Sigmoid colon (tissue), 7 donors: ENCODE measurements around the gene MBD3L4. TPM values are rescaled to one million over a fixed set of nuclear protein-coding genes. Genes with fewer than 3 reads are reported as not detected.
"Not testable (repeated sequence)": the region's sequence is repeated elsewhere in the genome, so short reads cannot be mapped to it uniquely, and the experiment has no call there.

Experiments
- DNase-seq: peaks from one replicate; pipeline ENCODE4 v3.0.0-alpha.2; 2019
- H3K27ac ChIP-seq, 4 donors: fragments of 200-600 bp; sonication (generic); one replicate each; pipeline ENCODE4 v1.5.1; 2016 to 2019; ENCODE audit warnings: mild to moderate bottlenecking in 1 of 4
- H3K27me3 ChIP-seq, 3 donors: fragments of 200-600 bp; sonication (generic); one replicate each; pipeline ENCODE4 v1.5.1; 2019; ENCODE audit warnings: mild to moderate bottlenecking in 1 of 3
- H3K36me3 ChIP-seq, 4 donors: fragments of 200-600 bp; sonication (generic); one replicate each; pipeline ENCODE4 v1.5.1; 2016 to 2019
- H3K4me1 ChIP-seq, 4 donors: fragments of 200-600 bp; sonication (generic); one replicate each; pipeline ENCODE4 v1.5.1; 2017 to 2019
- H3K4me3 ChIP-seq, 4 donors: fragments of 200-600 bp; sonication (generic); one replicate each; pipeline ENCODE4 v1.5.1; 2017 to 2019; ENCODE audit warnings: mild to moderate bottlenecking in 2 of 4, moderate library complexity in 1 of 4
- H3K9me3 ChIP-seq, 4 donors: fragments of 200-600 bp in 3 of 4; sonication (generic) in 3 of 4; one replicate each; pipeline versions ENCODE4 v1.5.1 to v1.6.1; 2013 to 2019
- EP300 ChIP-seq, 4 donors: sonication (generic); formaldehyde crosslinking; IDR thresholded peaks; one replicate each; pipeline ENCODE4 v1.6.1; 2017; ENCODE audit warnings: antibody characterized with exemption in 4 of 4
- POLR2A ChIP-seq, 2 donors: fragments of 450-650 bp; IDR thresholded peaks; one replicate each; pipeline ENCODE4 v1.6.1; 2016; ENCODE audit warnings: antibody characterized with exemption in 2 of 2, mild to moderate bottlenecking in 2 of 2, moderate library complexity in 2 of 2
- POLR2AphosphoS5 ChIP-seq, 4 donors: sonication (generic); formaldehyde crosslinking; IDR thresholded peaks; one replicate each; pipeline ENCODE4 v1.6.1; 2017; ENCODE audit warnings: antibody characterized with exemption in 4 of 4
- WGBS, 2 donors: extraction: QIAGEN DNeasy Blood & Tissue Kit; methylation state at CpG; one replicate each; pipeline ENCODE4 v1.1.7; 2013; 5-methylcytosine and 5-hydroxymethylcytosine counted together
- intact Hi-C: fragments of 100-400 bp; cut with DNase I; formaldehyde crosslinking; loops from one replicate; pipeline ENCODE4 v1.15.1; 2023
- polyA plus RNA-seq, 3 donors: library from polyadenylated mRNA; stranded (reverse); fragments of 200-250 nt; gene quantifications; one replicate each; pipeline ENCODE4 v1.2.3, GENCODE V29; 2013
- total RNA-seq, 4 donors: library from RNA; depleted of rRNA; stranded (reverse); fragments of >200 nt; gene quantifications; one replicate each; pipeline ENCODE4 v1.1.0, GENCODE V29; 2016
- TF ChIP-seq, protein P1 (sequence below), 4 experiments: fragments of 450-650 bp in 3 of 4; fragments of 200-600 bp in 1 of 4; IDR thresholded peaks; one replicate each; pipeline ENCODE4 v1.5.1; 2016 to 2019; ENCODE audit warnings: antibody characterized with exemption in 4 of 4, mild to moderate bottlenecking in 3 of 4, moderate library complexity in 2 of 4
- donor health status: healthy with polysubstance abuse.
- donor health status: Bipolar disorder and iron deficiency.
- donor health status: healthy.

The MBD3L4 gene
- total RNA-seq: not detected
- not detected for polyA plus RNA-seq

DNA sequence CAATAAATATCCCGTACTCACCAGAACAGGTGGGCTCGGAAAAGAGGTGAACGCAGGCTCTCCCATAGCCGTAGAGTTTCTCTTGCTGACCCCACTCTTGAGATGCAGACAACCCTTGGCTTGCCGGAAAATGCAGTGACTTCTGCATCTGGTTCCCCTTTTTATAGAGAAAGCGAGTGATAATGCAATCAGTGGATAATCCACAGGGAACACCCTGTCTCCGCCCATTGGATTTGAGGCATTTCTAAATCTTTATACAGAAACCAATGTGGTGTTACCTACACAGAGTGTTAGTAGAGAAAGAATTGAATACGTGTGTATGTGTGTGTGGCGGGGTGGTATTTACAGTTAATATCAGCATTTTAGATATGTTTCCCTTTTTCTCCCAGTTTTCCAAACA lies at the start of gene MBD3L4:
MBD3L4 (minus strand) TSS at position 101 of the 400 bp plus-strand sequence; CDS start at position 66, 35 bp downstream.
- intact Hi-C loops: not testable (repeated sequence)

DNA sequence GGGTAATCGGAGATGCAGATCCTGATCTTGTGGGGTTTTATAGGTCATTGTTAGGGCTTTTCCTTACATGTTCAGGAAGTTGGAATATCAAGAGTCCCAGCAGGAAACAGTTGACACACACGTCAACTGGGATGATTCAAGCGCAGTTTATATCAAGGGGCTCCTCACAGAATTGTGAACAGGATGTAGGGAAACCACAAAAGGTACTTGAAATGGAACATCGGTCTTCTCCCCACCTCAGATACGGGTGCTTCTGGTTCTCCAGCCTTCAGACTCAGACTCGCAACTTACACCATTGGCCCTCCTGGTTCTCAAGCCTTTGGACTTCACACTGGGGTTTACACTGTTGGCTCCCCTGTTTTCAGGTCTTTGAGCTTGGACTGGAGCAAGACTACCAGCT lies 49.0 kb upstream of the MBD3L4 start:
- WGBS, 2 donors: 83 to 92% methylated on average over 6 of the region's 6 CpGs
- no peak for TF ChIP-seq POLR2AphosphoS5 (IDR thresholded peaks at IDR 0.05)
- TF ChIP-seq EP300 (IDR thresholded peaks at IDR 0.05): no peak
- TF ChIP-seq, protein P1, sequence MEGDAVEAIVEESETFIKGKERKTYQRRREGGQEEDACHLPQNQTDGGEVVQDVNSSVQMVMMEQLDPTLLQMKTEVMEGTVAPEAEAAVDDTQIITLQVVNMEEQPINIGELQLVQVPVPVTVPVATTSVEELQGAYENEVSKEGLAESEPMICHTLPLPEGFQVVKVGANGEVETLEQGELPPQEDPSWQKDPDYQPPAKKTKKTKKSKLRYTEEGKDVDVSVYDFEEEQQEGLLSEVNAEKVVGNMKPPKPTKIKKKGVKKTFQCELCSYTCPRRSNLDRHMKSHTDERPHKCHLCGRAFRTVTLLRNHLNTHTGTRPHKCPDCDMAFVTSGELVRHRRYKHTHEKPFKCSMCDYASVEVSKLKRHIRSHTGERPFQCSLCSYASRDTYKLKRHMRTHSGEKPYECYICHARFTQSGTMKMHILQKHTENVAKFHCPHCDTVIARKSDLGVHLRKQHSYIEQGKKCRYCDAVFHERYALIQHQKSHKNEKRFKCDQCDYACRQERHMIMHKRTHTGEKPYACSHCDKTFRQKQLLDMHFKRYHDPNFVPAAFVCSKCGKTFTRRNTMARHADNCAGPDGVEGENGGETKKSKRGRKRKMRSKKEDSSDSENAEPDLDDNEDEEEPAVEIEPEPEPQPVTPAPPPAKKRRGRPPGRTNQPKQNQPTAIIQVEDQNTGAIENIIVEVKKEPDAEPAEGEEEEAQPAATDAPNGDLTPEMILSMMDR (IDR thresholded peaks at IDR 0.05): no peak
- no peak for TF ChIP-seq POLR2A (IDR thresholded peaks at IDR 0.05)
- peaks cover 4 to 33% (median 7%) of the 10 kb centered on the region in 4 donors for H3K36me3 ChIP-seq
- peaks cover 23 to 58% (median 36%) of the 10 kb centered on the region in 4 donors for H3K9me3 ChIP-seq
- no peak overlapping the region for H3K4me3 ChIP-seq
- no peak overlapping the region for H3K27ac ChIP-seq
- no peaks in the 10 kb centered on the region for H3K27me3 ChIP-seq
- intact Hi-C loops: no loop called here
- H3K4me1 ChIP-seq: no peaks in the 10 kb centered on the region
- DNase-seq: no peak

More for the DNA sequence above, at the start of gene MBD3L4:
- not testable (repeated sequence) for H3K27ac ChIP-seq, H3K4me1 ChIP-seq, H3K27me3 ChIP-seq, H3K36me3 ChIP-seq, H3K9me3 ChIP-seq, DNase-seq, H3K4me3 ChIP-seq
- WGBS, 2 donors: no CpG with 5 or more reads among the region's 9 CpGs

DNA sequence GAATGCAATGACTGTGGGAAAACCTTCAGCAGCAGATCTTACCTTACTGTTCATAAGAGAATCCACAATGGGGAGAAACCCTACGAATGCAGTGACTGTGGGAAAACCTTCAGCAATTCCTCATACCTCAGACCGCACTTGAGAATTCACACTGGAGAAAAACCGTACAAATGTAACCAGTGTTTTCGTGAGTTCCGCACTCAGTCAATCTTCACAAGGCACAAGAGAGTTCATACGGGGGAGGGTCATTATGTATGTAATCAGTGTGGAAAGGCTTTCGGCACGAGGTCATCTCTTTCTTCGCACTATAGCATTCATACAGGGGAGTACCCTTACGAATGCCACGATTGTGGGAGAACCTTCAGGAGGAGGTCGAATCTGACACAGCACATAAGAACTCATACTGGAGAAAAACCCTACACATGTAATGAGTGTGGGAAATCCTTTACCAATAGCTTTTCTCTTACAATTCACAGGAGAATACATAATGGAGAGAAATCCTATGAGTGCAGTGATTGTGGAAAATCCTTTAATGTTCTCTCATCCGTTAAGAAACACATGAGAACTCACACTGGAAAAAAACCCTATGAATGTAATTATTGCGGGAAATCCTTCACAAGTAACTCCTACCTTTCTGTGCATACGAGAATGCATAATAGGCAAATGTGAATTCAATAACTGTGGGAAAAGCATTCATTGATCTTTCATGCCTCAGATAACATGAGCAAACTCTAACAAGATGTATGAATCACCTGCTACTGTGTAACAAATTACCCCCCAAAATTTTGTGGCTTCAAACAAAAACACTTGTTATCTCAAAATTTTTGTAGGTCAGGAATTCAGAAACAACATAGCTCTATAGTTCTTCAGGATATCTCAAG lies 43.3 kb upstream of the MBD3L4 start:
- peaks cover 57 to 83% (median 78%) of the 10 kb centered on the region in 4 donors for H3K9me3 ChIP-seq
- 99% methylated on average over 15 of the region's 15 CpGs for WGBS, 2 donors
- H3K36me3 ChIP-seq: peaks cover 57 to 72% (median 63%) of the 10 kb centered on the region in 4 donors

DNA sequence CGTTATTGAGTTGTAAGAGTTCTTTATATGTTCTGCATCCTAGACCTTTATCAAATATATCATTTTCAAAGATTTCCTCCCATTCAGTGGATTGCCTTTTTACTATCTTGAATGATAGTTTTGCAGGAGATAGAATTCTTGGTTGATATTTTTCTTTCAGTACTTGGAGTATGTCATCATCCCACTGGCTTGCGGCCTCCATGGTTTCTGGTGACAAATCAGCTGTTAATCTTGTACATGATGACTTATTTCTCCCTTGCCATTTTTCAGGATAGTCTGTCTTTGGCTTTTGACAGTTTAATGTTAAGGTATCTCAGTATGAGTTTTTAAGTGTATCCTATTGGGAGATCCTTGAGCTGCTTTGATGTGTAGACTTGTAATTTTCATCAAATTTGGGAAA lies 38.0 kb upstream of the MBD3L4 start:
- no peak for DNase-seq
- TF ChIP-seq POLR2A (IDR thresholded peaks at IDR 0.05): no peak
- no peak for TF ChIP-seq EP300 (IDR thresholded peaks at IDR 0.05)
- TF ChIP-seq POLR2AphosphoS5 (IDR thresholded peaks at IDR 0.05): no peak
- TF ChIP-seq, protein P1 (IDR thresholded peaks at IDR 0.05): no peak
- Histone ChIP-seq H3K27ac (no peak overlapping the region), H3K9me3 (peaks cover 44 to 63% (median 56%) of the 10 kb centered on the region in 4 donors), H3K4me1 (no peaks in the 10 kb centered on the region), H3K36me3 (peaks cover 83 to 100% (median 93%) of the 10 kb centered on the region in 4 donors), H3K27me3 (no peaks in the 10 kb centered on the region), H3K4me3 (no peak overlapping the region)
- intact Hi-C loops: no loop called here
- 96 to 97% methylated on average over 2 of the region's 2 CpGs for WGBS, 2 donors

More for the DNA sequence above, 43.3 kb upstream of the MBD3L4 start:
- H3K27ac ChIP-seq: no peak overlapping the region
- no peak overlapping the region for H3K4me3 ChIP-seq
- H3K27me3 ChIP-seq: no peaks in the 10 kb centered on the region
- H3K4me1 ChIP-seq: no peaks in the 10 kb centered on the region
- DNase-seq: no peak
- intact Hi-C loops: no loop called here
- TF ChIP-seq POLR2AphosphoS5 (IDR thresholded peaks at IDR 0.05): no peak
- no peak for TF ChIP-seq POLR2A (IDR thresholded peaks at IDR 0.05)
- TF ChIP-seq, protein P1 (IDR thresholded peaks at IDR 0.05): no peak
- no peak for TF ChIP-seq EP300 (IDR thresholded peaks at IDR 0.05)

DNA sequence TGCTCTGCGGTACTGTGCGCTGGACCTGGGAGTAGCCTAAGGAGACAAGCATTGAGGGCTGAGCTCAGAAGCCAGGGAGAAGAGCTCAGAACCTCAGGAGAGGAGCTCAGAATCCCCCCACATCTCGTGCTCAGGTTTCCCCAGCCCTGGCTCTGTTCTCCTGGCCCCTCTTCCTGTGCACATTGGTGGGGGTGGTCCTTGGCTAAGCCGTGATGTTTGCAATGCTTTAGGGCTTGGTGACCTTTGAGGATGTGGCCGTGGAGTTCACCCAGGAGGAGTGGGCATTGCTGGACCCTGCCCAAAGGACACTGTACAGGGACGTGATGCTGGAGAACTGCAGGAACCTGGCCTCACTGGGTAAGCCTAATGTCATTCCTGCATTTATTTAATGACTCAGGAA lies 36.2 kb upstream of the MBD3L4 start:
- H3K4me3 ChIP-seq: no peak overlapping the region
- peaks cover 29 to 45% (median 38%) of the 10 kb centered on the region in 4 donors for H3K9me3 ChIP-seq
- DNase-seq: no peak
- H3K27me3 ChIP-seq: no peaks in the 10 kb centered on the region
- H3K36me3 ChIP-seq: peaks cover 76 to 99% (median 87%) of the 10 kb centered on the region in 4 donors
- WGBS, 2 donors: 98% methylated on average over 6 of the region's 6 CpGs
- intact Hi-C loops: no loop called here
- H3K27ac ChIP-seq: no peak overlapping the region
- no peaks in the 10 kb centered on the region for H3K4me1 ChIP-seq
- TF ChIP-seq, protein P1 (IDR thresholded peaks at IDR 0.05): no peak
- no peak for TF ChIP-seq POLR2A (IDR thresholded peaks at IDR 0.05)
- TF ChIP-seq EP300 (IDR thresholded peaks at IDR 0.05): no peak
- no peak for TF ChIP-seq POLR2AphosphoS5 (IDR thresholded peaks at IDR 0.05)
